ENCODE results near the gene CRYBB2. TPM values are rescaled to one million over a fixed set of nuclear protein-coding genes. Genes with fewer than 3 reads are reported as not detected.

Gene CRYBB2
- total RNA-seq = not detected

GRCh38 chr22:25219211-25219689 lies at the start of gene CRYBB2:
CRYBB2 (plus strand) TSS chr22:25219639; CDS start chr22:25221430, 1,791 bp downstream.
- CTCF ChIA-PET = interaction anchor here (2.1 kb wide), 1 partner anchor 17 kb away, joined by 9 read pairs; no protein-coding TSS in a partner anchor
- ATAC-seq (no peak), DNase-seq (no peak)
- H3K27ac Mint-ChIP-seq = no peak within 1 kb of the TSS
- POLR2A ChIA-PET = no interaction called here
- peaks cover 8% of the 10 kb centered on the region for H3K27me3 Mint-ChIP-seq
- H3K4me1 Mint-ChIP-seq (ENCODE audit: low read depth) = no peaks in the 10 kb centered on the region
- H3K36me3 Mint-ChIP-seq (ENCODE audit: low read depth) = no peaks in the 10 kb centered on the region
- no peak within 1 kb of the TSS for H3K4me3 Mint-ChIP-seq
- intact Hi-C loops (cut with micrococcal nuclease) = no loop called here
- no peaks in the 10 kb centered on the region for H3K9me3 Mint-ChIP-seq
- TF ChIP-seq CTCF (IDR thresholded peaks at IDR 0.05) = no peak

GRCh38 chr22:25170426-25170980 lies 48.9 kb upstream of the CRYBB2 start:
- POLR2A ChIA-PET = interaction anchor here (1.1 kb wide), 1 partner anchor 22 kb away, joined by 3 read pairs; no protein-coding TSS in a partner anchor

GRCh38 chr22:25172153-25172552 lies 47.3 kb upstream of the CRYBB2 start:
- intact Hi-C loops (cut with micrococcal nuclease) = loop anchor here (10.0 kb wide), 1 partner anchor 97 kb away; no protein-coding TSS in a partner anchor
- H3K36me3 Mint-ChIP-seq (ENCODE audit: low read depth) = peaks cover 1% of the 10 kb centered on the region
- no peak overlapping the region for H3K27ac Mint-ChIP-seq
- ChIA-PET CTCF (interaction anchor here (0.6 to 4.4 kb wide), 9 partner anchors 30 to 119 kb away, joined by 3 to 34 read pairs (median 5); no protein-coding TSS in a partner anchor), POLR2A (no interaction called here)
- peak; percentile 65 for TF ChIP-seq CTCF (IDR thresholded peaks at IDR 0.05)
- no peaks in the 10 kb centered on the region for H3K9me3 Mint-ChIP-seq
- H3K4me1 Mint-ChIP-seq (ENCODE audit: low read depth) = no peaks in the 10 kb centered on the region
- ATAC-seq (peak; percentile 84), DNase-seq (peak; percentile 66)
- H3K27me3 Mint-ChIP-seq = no peaks in the 10 kb centered on the region
- H3K4me3 Mint-ChIP-seq = no peak overlapping the region

More at GRCh38 chr22:25170426-25170980, 48.9 kb upstream of the CRYBB2 start:
- intact Hi-C loops (cut with micrococcal nuclease) = loop anchor here (10.0 kb wide), 1 partner anchor 96 kb away; no protein-coding TSS in a partner anchor
- Mint-ChIP-seq H3K4me3 (no peak overlapping the region), H3K9me3 (no peaks in the 10 kb centered on the region), H3K4me1 (ENCODE audit: low read depth) (no peaks in the 10 kb centered on the region), H3K27ac (no peak overlapping the region), H3K27me3 (no peaks in the 10 kb centered on the region), H3K36me3 (ENCODE audit: low read depth) (no peaks in the 10 kb centered on the region)
- ATAC-seq = no peak
- CTCF ChIA-PET = interaction anchor here (0.6 to 4.4 kb wide), 5 partner anchors 59 to 122 kb away, joined by 3 to 34 read pairs (median 3); no protein-coding TSS in a partner anchor
- no peak for TF ChIP-seq CTCF (IDR thresholded peaks at IDR 0.05)
- no peak for DNase-seq

GRCh38 chr22:25174156-25174887 lies 45.1 kb upstream of the CRYBB2 start:
- H3K27ac Mint-ChIP-seq = no peak overlapping the region
- intact Hi-C loops (cut with micrococcal nuclease) = loop anchor here (10.0 kb wide), 1 partner anchor 100 kb away; no protein-coding TSS in a partner anchor
- ATAC-seq (no peak), DNase-seq (no peak)
- H3K4me1 Mint-ChIP-seq (ENCODE audit: low read depth) = no peaks in the 10 kb centered on the region
- CTCF ChIA-PET = interaction anchor here (1.5 to 4.4 kb wide), 3 partner anchors 12 to 97 kb away, joined by 4 to 34 read pairs (median 5); no protein-coding TSS in a partner anchor
- no peaks in the 10 kb centered on the region for H3K27me3 Mint-ChIP-seq
- peaks cover 9% of the 10 kb centered on the region for H3K36me3 Mint-ChIP-seq (ENCODE audit: low read depth)
- POLR2A ChIA-PET = no interaction called here
- TF ChIP-seq CTCF (IDR thresholded peaks at IDR 0.05) = no peak
- H3K4me3 Mint-ChIP-seq = no peak overlapping the region
- H3K9me3 Mint-ChIP-seq = peaks cover under 1% of the 10 kb centered on the region
